HepG2 (cell line): ENCODE data around the gene STK4. TPM values are rescaled to one million over a fixed set of nuclear protein-coding genes. Genes with fewer than 3 reads are reported as not detected.

ENCODE experiments used
- ATAC-seq: fragments of 200-7000 bp; cut with Tn5 transposase; 3 replicates; pipeline ENCODE4 v1.9.1; 2020; ENCODE audit warnings: mild to moderate bottlenecking, moderate library complexity
- BruUV-seq: library from RNA; stranded (reverse); fragments of 400-500 nt; replicated peaks from 2 replicates; lab custom pipeline; 2021; lab: Mats Ljungman, UMichigan
- CTCF ChIA-PET: fragments of 300-600 bp; formaldehyde crosslinking; extraction: SDS; loops from one replicate; lab custom pipeline; 2021; ENCODE audit warnings: low total read pairs, inconsistent platforms, low intra/inter-chr PET ratio; lab: Yijun Ruan, JAX
- POLR2A ChIA-PET: fragments of 350-600 bp; sonication (Branson Sonifier 250); formaldehyde crosslinking; loops from one replicate; lab custom pipeline; 2020; ENCODE audit warnings: antibody characterized with exemption, inconsistent platforms; lab: Yijun Ruan, JAX
- DNase-seq: peaks from one replicate; pipeline ENCODE4 v3.0.0-alpha.2; 2015; ENCODE audit warnings: low spot score
- FAIRE-seq: peaks from 3 replicates; lab custom pipeline; 2011; peaks lifted over from hg19 to GRCh38; lab: Jason Lieb, UNC
- H2AFZ ChIP-seq: one replicate; pipeline ENCODE4 v1.6.1; 2011; ENCODE audit warnings: low read length, inconsistent platforms
- H3K27ac ChIP-seq: fragments of 300-600 bp; 3 replicates; pipeline ENCODE4 v1.8.0; 2011; ENCODE audit warnings: mixed run types, mild to moderate bottlenecking, mixed read lengths, low read length, inconsistent platforms; ENCODE audit not compliant: insufficient read depth; ENCODE audit errors: extremely low read length
- H3K27me3 ChIP-seq, 2 experiments: fragments of 200-600 bp in 1 of 2; 2 replicates in 1 of 2; 3 replicates in 1 of 2; pipeline versions ENCODE4 v1.6.0 to v1.8.0; 2011; ENCODE audit warnings: low read length in 2 of 2, mild to moderate bottlenecking in 2 of 2, moderate library complexity in 2 of 2, inconsistent platforms in 1 of 2; ENCODE audit not compliant: insufficient read depth in 2 of 2, control insufficient read depth in 1 of 2
- H3K36me3 ChIP-seq, 2 experiments: fragments of 200-600 bp in 1 of 2; replicated peaks in 1 of 2; 2 replicates in 1 of 2; 3 replicates in 1 of 2; pipeline versions ENCODE4 v1.5.1 to v1.8.0; 2011; ENCODE audit warnings: low read length in 2 of 2, inconsistent platforms in 1 of 2; ENCODE audit not compliant: insufficient read depth in 2 of 2, control insufficient read depth in 1 of 2
- H3K4me1 ChIP-seq: 2 replicates; pipeline ENCODE4 v1.5.1; 2012; ENCODE audit warnings: low read length, inconsistent platforms; ENCODE audit not compliant: insufficient read depth
- H3K4me2 ChIP-seq: 2 replicates; pipeline ENCODE4 v1.6.0; 2011; ENCODE audit warnings: low read depth, low read length, inconsistent platforms
- H3K4me3 ChIP-seq, 3 experiments: fragments of 200-600 bp in 1 of 3; sonication (generic), shearing (Covaris generic) in 1 of 3; replicated peaks in 1 of 3; 2 replicates each; pipeline ENCODE4 v1.5.1; 2011 to 2016; ENCODE audit warnings: low read length in 3 of 3, inconsistent platforms in 2 of 3, low read depth in 2 of 3, mild to moderate bottlenecking in 2 of 3, control low read depth in 1 of 3, mixed read lengths in 1 of 3; ENCODE audit not compliant: insufficient read depth in 1 of 3
- H3K79me2 ChIP-seq: one replicate; pipeline ENCODE4 v1.6.1; 2011; ENCODE audit warnings: low read length, inconsistent platforms; ENCODE audit not compliant: insufficient read depth
- H3K9ac ChIP-seq: 2 replicates; pipeline ENCODE4 v1.6.0; 2011; ENCODE audit warnings: mild to moderate bottlenecking, low read depth, low read length, inconsistent platforms; ENCODE audit not compliant: insufficient read depth
- H3K9me3 ChIP-seq: 2 replicates; pipeline ENCODE4 v1.5.1; 2012; ENCODE audit warnings: mild to moderate bottlenecking, low read length
- H4K20me1 ChIP-seq: 2 replicates; pipeline ENCODE4 v1.6.0; 2011; ENCODE audit warnings: inconsistent platforms, mild to moderate bottlenecking, low read length, moderate library complexity; ENCODE audit not compliant: insufficient read depth
- FOXP1 ChIP-seq, 2 experiments: fragments of 450-650 bp in 1 of 2; IDR thresholded peaks; 2 replicates each; pipeline ENCODE4 v1.6.1; 2017 to 2018; ENCODE audit warnings: antibody characterized with exemption in 1 of 2
- ISX ChIP-seq: sonication (generic); formaldehyde crosslinking; conservative IDR thresholded peaks from 2 replicates; pipeline ENCODE4 v1.5.0; 2020; ENCODE audit warnings: missing genetic modification reagents
- KDM2A ChIP-seq: sonication (generic); formaldehyde crosslinking; IDR thresholded peaks from 2 replicates; pipeline ENCODE4 v1.4.0; 2020; ENCODE audit warnings: low read depth, missing genetic modification reagents, borderline replicate concordance
- MTA3 ChIP-seq: sonication (generic); formaldehyde crosslinking; IDR thresholded peaks from 2 replicates; pipeline ENCODE4 v1.4.0; 2020; ENCODE audit warnings: missing genetic modification reagents
- NR1H2 ChIP-seq: sonication (generic); formaldehyde crosslinking; IDR thresholded peaks from 2 replicates; pipeline ENCODE4 v1.8.1; 2022; ENCODE audit warnings: low read depth, missing genetic modification reagents, borderline replicate concordance
- NR2F2 ChIP-seq: IDR thresholded peaks from 2 replicates; pipeline ENCODE4 v1.6.1; 2012; ENCODE audit warnings: low read depth, inconsistent platforms, borderline replicate concordance
- SIN3A ChIP-seq: IDR thresholded peaks from 2 replicates; pipeline ENCODE4 v1.6.1; 2011; ENCODE audit warnings: low read depth, mild to moderate bottlenecking, control low read depth, low read length, borderline replicate concordance
- TP53 ChIP-seq: sonication (generic); formaldehyde crosslinking; conservative IDR thresholded peaks from 2 replicates; pipeline ENCODE4 v1.4.0; 2020; ENCODE audit warnings: missing genetic modification reagents
- ZFP36L1 ChIP-seq: sonication (generic); formaldehyde crosslinking; IDR thresholded peaks from 2 replicates; pipeline ENCODE4 v1.8.0; 2022; ENCODE audit warnings: mild to moderate bottlenecking, missing genetic modification reagents, moderate library complexity
- ZFX ChIP-seq: sonication (generic); formaldehyde crosslinking; IDR thresholded peaks from 2 replicates; pipeline ENCODE4 v1.4.0; 2020; ENCODE audit warnings: mild to moderate bottlenecking, low read depth, missing genetic modification reagents, moderate library complexity
- ZNF777 ChIP-seq: sonication (generic); formaldehyde crosslinking; IDR thresholded peaks from 2 replicates; pipeline ENCODE4 v1.4.0; 2020; ENCODE audit warnings: missing genetic modification reagents
- ZNF878 ChIP-seq: sonication (generic); formaldehyde crosslinking; IDR thresholded peaks from 2 replicates; pipeline ENCODE4 v1.8.1; 2023; ENCODE audit warnings: mild to moderate bottlenecking, missing genetic modification reagents, moderate library complexity
- WGBS: methylation state at CpG from one replicate; pipeline ENCODE4 v1.1.6; 2017; ENCODE audit warnings: low lambda C conversion rate; 5-methylcytosine and 5-hydroxymethylcytosine counted together
- in situ Hi-C: cut with HindIII; loops from 2 replicates; pipeline ENCODE4 v1.10.0; 2017; ENCODE audit warnings: low pct_unique_long_range_greater_than_20kb; ENCODE audit not compliant: extremely low pct_ligation_motif_present
- intact Hi-C: fragments of 100-400 bp; cut with micrococcal nuclease; formaldehyde crosslinking; loops from one replicate; pipeline ENCODE4 v1.10.0; 2022; ENCODE audit not compliant: unreplicated experiment
- polyA plus RNA-seq, 8 experiments: library from polyadenylated mRNA; depleted of rRNA in 3 of 8; stranded (reverse) in 7 of 8; unstranded in 1 of 8; fragments of >200 nt; fragmentation: Illumina TruSeq in 4 of 8; extraction: Trizol in 4 of 8; gene quantifications; 2 replicates each; pipeline versions ENCODE4 v1.2.1 to v1.2.3, GENCODE V29; 2011 to 2016; ENCODE audit warnings: low read depth in 4 of 8, missing spikeins in 1 of 8, mixed read lengths in 1 of 8; ENCODE audit not compliant: insufficient read depth in 1 of 8
- total RNA-seq, 5 experiments: library from RNA; depleted of rRNA; stranded (reverse); fragments of >200 nt; fragmentation: Illumina TruSeq; extraction: Trizol; gene quantifications; 2 replicates each; pipeline ENCODE4 v1.2.3, GENCODE V29; 2016; ENCODE audit warnings: low read depth in 1 of 5
- TF ChIP-seq, protein P1 (sequence below): IDR thresholded peaks from 2 replicates; pipeline ENCODE4 v1.6.1; 2018; ENCODE audit warnings: missing genetic modification reagents, mild to moderate bottlenecking, missing compliant biosample characterization
- TF ChIP-seq, protein P2 (sequence below): sonication (generic); formaldehyde crosslinking; IDR thresholded peaks from one replicate; pipeline ENCODE4 v1.5.1; 2020; ENCODE audit warnings: mild to moderate bottlenecking, missing genetic modification reagents; ENCODE audit errors: not compliant biosample characterization
- TF ChIP-seq, protein P3 (sequence below): sonication (generic); formaldehyde crosslinking; IDR thresholded peaks from 2 replicates; pipeline ENCODE4 v1.8.1; 2023; ENCODE audit warnings: mild to moderate bottlenecking, missing genetic modification reagents

The STK4 gene
- total and polyA plus RNA-seq, 2 of the 13 experiments (the other 11 are each of a cell fraction or from before 2014, with no cell fraction given), result 25.6 to 38.3 TPM

DNA sequence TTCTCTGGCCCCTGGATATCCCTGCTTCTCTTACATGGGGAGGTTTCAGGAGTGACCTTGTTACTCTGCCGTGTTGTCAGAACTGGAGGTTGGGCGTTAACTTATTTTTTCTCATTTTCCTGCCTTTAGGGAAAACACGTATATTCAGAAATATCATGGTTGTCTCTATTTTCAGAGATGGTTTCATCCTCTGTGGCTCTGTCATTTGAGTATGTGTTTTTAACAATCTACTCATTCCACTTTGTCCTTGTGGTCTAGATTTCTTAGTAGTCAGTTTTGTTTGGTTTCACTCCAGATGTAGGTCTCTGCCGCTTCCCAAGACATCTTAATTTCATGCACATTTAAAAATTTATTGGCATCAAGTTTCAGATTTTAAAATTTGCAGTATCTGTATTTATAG is 88.7 kb downstream of the STK4 start:
- Histone ChIP-seq H3K9ac (no peak overlapping the region), H3K4me2 (no peak overlapping the region), H3K4me3 (no peak overlapping the region), H3K27ac (no peak overlapping the region), H3K4me1 (no peaks in the 10 kb centered on the region), H2AFZ (no peak overlapping the region), H3K9me3 (no peaks in the 10 kb centered on the region), H3K79me2 (no peaks in the 10 kb centered on the region), H4K20me1 (no peaks in the 10 kb centered on the region), H3K36me3 (peaks cover 11 to 36% of the 10 kb centered on the region in 2 experiments), H3K27me3 (no peaks in the 10 kb centered on the region)
- WGBS, result 96% methylated on average over 4 of the region's 4 CpGs
- BruUV-seq, result no TSS peak
- in situ Hi-C loops, result no loop called here
- DNase-seq (no peak), FAIRE-seq (no peak), ATAC-seq (no peak)
- CTCF ChIA-PET, result no interaction called here
- POLR2A ChIA-PET, result no interaction called here
- intact Hi-C loops, result no loop called here
- no peak for TF ChIP-seq NR1H2 (CRISPR knock-in tag)
- no peak for TF ChIP-seq ZFX (CRISPR knock-in tag)
- TF ChIP-seq, protein P1, sequence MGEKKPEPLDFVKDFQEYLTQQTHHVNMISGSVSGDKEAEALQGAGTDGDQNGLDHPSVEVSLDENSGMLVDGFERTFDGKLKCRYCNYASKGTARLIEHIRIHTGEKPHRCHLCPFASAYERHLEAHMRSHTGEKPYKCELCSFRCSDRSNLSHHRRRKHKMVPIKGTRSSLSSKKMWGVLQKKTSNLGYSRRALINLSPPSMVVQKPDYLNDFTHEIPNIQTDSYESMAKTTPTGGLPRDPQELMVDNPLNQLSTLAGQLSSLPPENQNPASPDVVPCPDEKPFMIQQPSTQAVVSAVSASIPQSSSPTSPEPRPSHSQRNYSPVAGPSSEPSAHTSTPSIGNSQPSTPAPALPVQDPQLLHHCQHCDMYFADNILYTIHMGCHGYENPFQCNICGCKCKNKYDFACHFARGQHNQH, result no peak
- no peak for TF ChIP-seq NR2F2
- TF ChIP-seq, protein P2, sequence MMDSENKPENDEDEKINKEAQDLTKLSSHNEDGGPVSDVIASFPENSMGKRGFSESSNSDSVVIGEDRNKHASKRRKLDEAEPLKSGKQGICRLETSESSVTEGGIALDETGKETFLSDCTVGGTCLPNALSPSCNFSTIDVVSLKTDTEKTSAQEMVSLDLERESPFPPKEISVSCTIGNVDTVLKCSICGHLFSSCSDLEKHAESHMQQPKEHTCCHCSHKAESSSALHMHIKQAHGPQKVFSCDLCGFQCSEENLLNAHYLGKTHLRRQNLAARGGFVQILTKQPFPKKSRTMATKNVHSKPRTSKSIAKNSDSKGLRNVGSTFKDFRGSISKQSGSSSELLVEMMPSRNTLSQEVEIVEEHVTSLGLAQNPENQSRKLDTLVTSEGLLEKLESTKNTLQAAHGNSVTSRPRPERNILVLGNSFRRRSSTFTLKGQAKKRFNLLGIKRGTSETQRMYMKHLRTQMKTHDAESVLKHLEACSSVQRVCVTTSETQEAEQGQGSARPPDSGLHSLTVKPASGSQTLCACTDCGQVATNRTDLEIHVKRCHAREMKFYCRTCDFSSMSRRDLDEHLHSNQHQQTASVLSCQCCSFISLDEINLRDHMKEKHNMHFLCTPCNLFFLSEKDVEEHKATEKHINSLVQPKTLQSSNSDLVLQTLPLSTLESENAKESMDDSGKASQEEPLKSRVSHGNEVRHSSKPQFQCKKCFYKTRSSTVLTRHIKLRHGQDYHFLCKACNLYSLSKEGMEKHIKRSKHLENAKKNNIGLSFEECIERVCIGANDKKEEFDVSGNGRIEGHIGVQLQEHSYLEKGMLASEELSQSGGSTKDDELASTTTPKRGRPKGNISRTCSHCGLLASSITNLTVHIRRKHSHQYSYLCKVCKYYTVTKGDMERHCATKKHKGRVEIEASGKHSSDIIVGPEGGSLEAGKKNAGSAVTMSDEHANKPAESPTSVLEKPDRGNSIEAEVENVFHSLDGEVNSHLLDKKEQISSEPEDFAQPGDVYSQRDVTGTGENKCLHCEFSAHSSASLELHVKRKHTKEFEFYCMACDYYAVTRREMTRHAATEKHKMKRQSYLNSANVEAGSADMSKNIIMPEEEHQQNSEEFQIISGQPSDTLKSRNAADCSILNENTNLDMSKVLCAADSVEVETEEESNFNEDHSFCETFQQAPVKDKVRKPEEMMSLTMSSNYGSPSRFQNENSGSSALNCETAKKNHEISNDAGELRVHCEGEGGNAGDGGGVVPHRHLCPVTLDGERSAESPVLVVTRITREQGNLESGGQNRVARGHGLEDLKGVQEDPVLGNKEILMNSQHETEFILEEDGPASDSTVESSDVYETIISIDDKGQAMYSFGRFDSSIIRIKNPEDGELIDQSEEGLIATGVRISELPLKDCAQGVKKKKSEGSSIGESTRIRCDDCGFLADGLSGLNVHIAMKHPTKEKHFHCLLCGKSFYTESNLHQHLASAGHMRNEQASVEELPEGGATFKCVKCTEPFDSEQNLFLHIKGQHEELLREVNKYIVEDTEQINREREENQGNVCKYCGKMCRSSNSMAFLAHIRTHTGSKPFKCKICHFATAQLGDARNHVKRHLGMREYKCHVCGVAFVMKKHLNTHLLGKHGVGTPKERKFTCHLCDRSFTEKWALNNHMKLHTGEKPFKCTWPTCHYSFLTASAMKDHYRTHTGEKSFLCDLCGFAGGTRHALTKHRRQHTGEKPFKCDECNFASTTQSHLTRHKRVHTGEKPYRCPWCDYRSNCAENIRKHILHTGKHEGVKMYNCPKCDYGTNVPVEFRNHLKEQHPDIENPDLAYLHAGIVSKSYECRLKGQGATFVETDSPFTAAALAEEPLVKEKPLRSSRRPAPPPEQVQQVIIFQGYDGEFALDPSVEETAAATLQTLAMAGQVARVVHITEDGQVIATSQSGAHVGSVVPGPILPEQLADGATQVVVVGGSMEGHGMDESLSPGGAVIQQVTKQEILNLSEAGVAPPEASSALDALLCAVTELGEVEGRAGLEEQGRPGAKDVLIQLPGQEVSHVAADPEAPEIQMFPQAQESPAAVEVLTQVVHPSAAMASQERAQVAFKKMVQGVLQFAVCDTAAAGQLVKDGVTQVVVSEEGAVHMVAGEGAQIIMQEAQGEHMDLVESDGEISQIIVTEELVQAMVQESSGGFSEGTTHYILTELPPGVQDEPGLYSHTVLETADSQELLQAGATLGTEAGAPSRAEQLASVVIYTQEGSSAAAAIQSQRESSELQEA (CRISPR knock-in tag), result no peak
- TF ChIP-seq SIN3A, result no peak
- TF ChIP-seq TP53 (CRISPR knock-in tag), result no peak
- TF ChIP-seq ZFP36L1 (CRISPR knock-in tag), result no peak
- TF ChIP-seq, protein P3, sequence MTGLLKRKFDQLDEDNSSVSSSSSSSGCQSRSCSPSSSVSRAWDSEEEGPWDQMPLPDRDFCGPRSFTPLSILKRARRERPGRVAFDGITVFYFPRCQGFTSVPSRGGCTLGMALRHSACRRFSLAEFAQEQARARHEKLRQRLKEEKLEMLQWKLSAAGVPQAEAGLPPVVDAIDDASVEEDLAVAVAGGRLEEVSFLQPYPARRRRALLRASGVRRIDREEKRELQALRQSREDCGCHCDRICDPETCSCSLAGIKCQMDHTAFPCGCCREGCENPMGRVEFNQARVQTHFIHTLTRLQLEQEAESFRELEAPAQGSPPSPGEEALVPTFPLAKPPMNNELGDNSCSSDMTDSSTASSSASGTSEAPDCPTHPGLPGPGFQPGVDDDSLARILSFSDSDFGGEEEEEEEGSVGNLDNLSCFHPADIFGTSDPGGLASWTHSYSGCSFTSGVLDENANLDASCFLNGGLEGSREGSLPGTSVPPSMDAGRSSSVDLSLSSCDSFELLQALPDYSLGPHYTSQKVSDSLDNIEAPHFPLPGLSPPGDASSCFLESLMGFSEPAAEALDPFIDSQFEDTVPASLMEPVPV, result no peak
- no peak for TF ChIP-seq ISX (CRISPR knock-in tag)
- TF ChIP-seq ZNF878, result no peak
- no peak for TF ChIP-seq KDM2A
- no peak for TF ChIP-seq MTA3 (CRISPR knock-in tag)
- TF ChIP-seq ZNF777 (CRISPR knock-in tag), result no peak
- no peak for TF ChIP-seq FOXP1 (IDR thresholded peaks at IDR 0.05)
- TF ChIP-seq FOXP1 (CRISPR knock-in tag; IDR thresholded peaks at IDR 0.05), result no peak
